ENCODE data around the gene GRAMD1B. TPM values are rescaled to one million over a fixed set of nuclear protein-coding genes. Genes with fewer than 3 reads are reported as not detected.
A peak's percentile ranks its signal among the peaks of the same experiment; 100 is the strongest.

The GRAMD1B gene
- total and polyA plus RNA-seq, 2 donors from 2014 or later: 4.4 to 18.2 TPM

DNA sequence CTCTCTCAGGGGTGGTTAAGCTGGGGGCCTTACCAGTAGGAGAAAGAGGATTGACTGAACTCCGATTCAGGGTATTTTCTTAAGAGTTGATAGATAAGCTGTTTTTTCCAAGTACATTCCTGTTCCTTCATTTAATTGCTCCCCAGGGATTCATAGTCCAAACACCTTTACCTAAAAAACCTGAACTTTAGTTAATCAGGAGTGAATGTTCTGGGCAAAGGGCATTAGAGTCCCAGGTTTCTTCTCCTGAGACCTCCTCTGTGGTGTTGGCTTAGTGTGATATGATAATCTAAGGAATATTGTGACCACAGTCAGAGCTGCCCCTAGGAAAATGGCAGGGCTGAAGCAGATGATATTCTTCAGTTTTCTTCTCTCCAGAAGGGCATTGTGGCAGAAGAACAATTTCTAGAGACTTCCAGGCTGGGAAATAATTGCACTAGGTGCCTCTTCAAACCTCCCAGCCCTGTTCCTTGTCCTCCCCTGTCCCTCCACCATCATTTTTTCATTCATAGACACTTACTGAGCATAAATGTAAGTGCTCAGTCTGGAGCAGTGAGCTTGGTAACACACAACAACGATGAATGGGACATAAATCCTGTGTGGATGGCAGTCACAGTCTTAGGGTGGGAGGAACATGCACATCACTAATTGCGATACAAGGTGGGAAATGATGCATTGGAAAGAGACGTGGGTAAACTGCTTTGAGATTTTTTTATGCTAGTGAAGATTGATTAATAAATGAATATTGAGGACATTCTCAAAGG lies 11.5 kb upstream of the GRAMD1B start:
- no peak for TF ChIP-seq CTCF (IDR thresholded peaks at IDR 0.05; ENCODE audit: borderline replicate concordance, extremely low read depth, insufficient read depth)
- H3K27ac ChIP-seq (ENCODE audit: low read depth in 2 of 2, low read length in 2 of 2): peak overlapping the region in 1 of 2 donors; percentile 13
- no peak for DNase-seq
- H3K9me3 ChIP-seq (ENCODE audit: control insufficient read depth in 2 of 3, insufficient read depth in 1 of 3, low read length in 3 of 3): no peaks in the 10 kb centered on the region
- no peak overlapping the region for H3K4me3 ChIP-seq (ENCODE audit: low read length in 3 of 3)
- intact Hi-C loops (cut with DNase I): no loop called here
- H3K27me3 ChIP-seq (ENCODE audit: control insufficient read depth, insufficient read depth, low read length): no peaks in the 10 kb centered on the region
- peaks cover 0 to 7% (median 4%) of the 10 kb centered on the region in 3 donors for H3K4me1 ChIP-seq (ENCODE audit: control insufficient read depth in 2 of 3, insufficient read depth in 2 of 3, low read depth in 1 of 3, low read length in 3 of 3)
- no peaks in the 10 kb centered on the region for H3K36me3 ChIP-seq (ENCODE audit: control insufficient read depth in 2 of 3, insufficient read depth in 3 of 3, low read length in 3 of 3)
- FAIRE-seq: no peak
- no peak overlapping the region for H3K9ac ChIP-seq (ENCODE audit: low read length in 3 of 3)

DNA sequence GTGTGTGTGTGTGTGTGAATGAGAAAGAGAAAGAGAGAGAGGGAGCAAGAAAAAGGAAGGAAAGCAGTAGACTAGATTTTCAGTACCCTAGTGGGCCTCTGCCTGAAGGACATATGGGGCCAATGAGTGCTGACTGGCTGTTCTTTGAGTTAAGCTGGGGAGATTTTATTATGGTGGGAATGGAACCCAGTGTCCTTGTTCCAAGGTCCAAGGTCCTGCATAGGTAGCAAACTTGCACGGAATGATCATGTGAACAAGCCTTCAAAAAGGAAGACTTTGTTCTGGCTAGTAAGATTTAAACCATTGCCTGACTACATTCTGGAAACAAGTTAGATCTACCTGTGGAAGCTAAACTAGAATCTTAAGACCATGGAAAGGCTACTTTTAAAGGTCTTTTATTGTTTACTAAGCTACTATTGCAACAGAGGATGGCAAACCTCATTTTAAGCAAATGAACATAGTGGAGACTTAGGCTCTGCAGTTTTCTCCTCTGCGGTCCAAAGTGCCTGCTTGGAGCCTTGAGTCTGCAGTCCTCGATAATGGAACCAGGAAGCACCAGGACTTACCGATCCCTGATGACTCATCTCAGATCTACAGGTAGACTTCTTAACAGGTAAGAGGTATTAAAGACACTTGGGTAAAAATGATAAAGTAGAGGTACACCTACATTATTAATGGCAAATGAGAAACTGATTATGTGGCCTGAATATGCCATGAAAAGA lies 10.2 kb upstream of the GRAMD1B start:
- Histone ChIP-seq H3K36me3 (ENCODE audit: control insufficient read depth in 2 of 3, insufficient read depth in 3 of 3, low read length in 3 of 3) (no peaks in the 10 kb centered on the region), H3K9ac (ENCODE audit: low read length in 3 of 3) (no peak overlapping the region), H3K27me3 (ENCODE audit: control insufficient read depth, insufficient read depth, low read length) (no peaks in the 10 kb centered on the region), H3K27ac (ENCODE audit: low read depth in 2 of 2, low read length in 2 of 2) (peak overlapping the region in 1 of 2 donors; percentile 35), H3K9me3 (ENCODE audit: control insufficient read depth in 2 of 3, insufficient read depth in 1 of 3, low read length in 3 of 3) (no peaks in the 10 kb centered on the region), H3K4me3 (ENCODE audit: low read length in 3 of 3) (peak overlapping the region; percentile 1 to 75 (median 51)), H3K4me1 (ENCODE audit: control insufficient read depth in 2 of 3, insufficient read depth in 2 of 3, low read depth in 1 of 3, low read length in 3 of 3) (peaks cover 0 to 7% (median 4%) of the 10 kb centered on the region in 3 donors)
- no peak for TF ChIP-seq CTCF (IDR thresholded peaks at IDR 0.05; ENCODE audit: borderline replicate concordance, extremely low read depth, insufficient read depth)
- no peak for DNase-seq
- intact Hi-C loops (cut with DNase I): no loop called here
- no peak for FAIRE-seq

DNA sequence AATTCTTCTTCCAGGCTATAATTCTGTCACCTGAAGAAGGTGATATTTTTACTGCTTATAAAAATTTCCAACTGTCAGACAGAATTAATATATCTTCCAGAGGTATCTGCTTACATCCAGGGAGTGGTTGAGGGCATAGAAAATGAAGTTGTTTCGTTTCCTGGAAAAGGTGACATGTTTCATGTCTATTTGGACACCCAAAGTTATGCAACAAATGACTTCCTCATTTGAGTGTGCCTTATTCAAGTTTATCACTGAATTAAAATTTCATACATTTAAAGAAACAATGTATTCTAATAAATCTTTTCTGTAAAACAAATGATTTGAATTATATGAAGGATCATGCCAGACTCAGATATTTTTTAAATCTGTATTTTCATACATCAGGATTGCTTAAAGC lies 8.5 kb upstream of the GRAMD1B start:
- H3K9me3 ChIP-seq (ENCODE audit: control insufficient read depth in 2 of 3, insufficient read depth in 1 of 3, low read length in 3 of 3): no peaks in the 10 kb centered on the region
- peaks cover 0 to 12% (median 11%) of the 10 kb centered on the region in 3 donors for H3K4me1 ChIP-seq (ENCODE audit: control insufficient read depth in 2 of 3, insufficient read depth in 2 of 3, low read depth in 1 of 3, low read length in 3 of 3)
- TF ChIP-seq CTCF (IDR thresholded peaks at IDR 0.05; ENCODE audit: borderline replicate concordance, extremely low read depth, insufficient read depth): no peak
- no peaks in the 10 kb centered on the region for H3K27me3 ChIP-seq (ENCODE audit: control insufficient read depth, insufficient read depth, low read length)
- H3K9ac ChIP-seq (ENCODE audit: low read length in 3 of 3): peak overlapping the region in 1 of 3 donors; percentile 17
- FAIRE-seq: no peak
- H3K27ac ChIP-seq (ENCODE audit: low read depth in 2 of 2, low read length in 2 of 2): no peak overlapping the region
- intact Hi-C loops (cut with DNase I): no loop called here
- no peak for DNase-seq
- peak overlapping the region in 2 of 3 donors; percentile 51 to 75 for H3K4me3 ChIP-seq (ENCODE audit: low read length in 3 of 3)
- H3K36me3 ChIP-seq (ENCODE audit: control insufficient read depth in 2 of 3, insufficient read depth in 3 of 3, low read length in 3 of 3): no peaks in the 10 kb centered on the region

Measured in kidney (tissue), 14 donors.